Measurements from ENCODE around the gene CHCHD6. TPM values are rescaled to one million over a fixed set of nuclear protein-coding genes. Genes with fewer than 3 reads are reported as not detected.

CHCHD6 gene
- total RNA-seq, 1 experiment from 2014 or later: 36.3 TPM

GRCh38 chr3:126658584-126658983 is 45.5 kb upstream of the CHCHD6 start:
- H3K36me3 ChIP-seq (ENCODE audit: control insufficient read depth in 1 of 2, insufficient read depth in 2 of 2, low read length in 2 of 2): no peaks in the 10 kb centered on the region; a peak in 1 of 4 replicates
- no TSS peak for BruUV-seq (replicated peaks)
- DNase-seq (ENCODE audit: low read depth, low spot score): no peak
- H3K79me2 ChIP-seq (ENCODE audit: insufficient read depth, low read length): peaks cover 4% of the 10 kb centered on the region; the same call in 1 of the 2 replicates
- ChIA-PET RAD21 (ENCODE audit: low non-redundant PET in 1 of 2, low total read pairs in 2 of 2, uncharacterized antibody in 2 of 2, unreplicated experiment in 2 of 2) (no interaction called here), CTCF (no interaction called here), POLR2A (no interaction called here)
- H2AFZ ChIP-seq (ENCODE audit: low read depth, low read length, poor library complexity, severe bottlenecking): no peak overlapping the region
- H3K9ac ChIP-seq (ENCODE audit: low read length): no peak overlapping the region
- H3K4me3 ChIP-seq (replicated peaks in 1 of 2; ENCODE audit: low read depth in 1 of 2, low read length in 2 of 2): no peak overlapping the region
- intact Hi-C loops (cut with micrococcal nuclease): no loop called here
- H4K20me1 ChIP-seq (ENCODE audit: insufficient read depth): no peaks in the 10 kb centered on the region
- no peaks in the 10 kb centered on the region for H3K9me2 ChIP-seq (ENCODE audit: insufficient read depth)
- H3K27ac ChIP-seq (ENCODE audit: low read depth, low read length): no peak overlapping the region
- H3K4me1 ChIP-seq (ENCODE audit: control insufficient read depth in 1 of 2, insufficient read depth in 2 of 2, low read length in 2 of 2): peaks cover 2 to 13% of the 10 kb centered on the region in 2 experiments; a peak in 3 of 4 replicates
- H3K9me3 ChIP-seq (ENCODE audit: control insufficient read depth in 1 of 2, insufficient read depth in 1 of 2, low read depth in 1 of 2, low read length in 2 of 2): peaks cover 0 to 10% of the 10 kb centered on the region in 2 experiments; a peak in 1 of 4 replicates
- H3K27me3 ChIP-seq (ENCODE audit: insufficient read depth, low read length): no peaks in the 10 kb centered on the region
- no peak overlapping the region for H3K4me2 ChIP-seq (ENCODE audit: low read length)
- no peak for ATAC-seq
- TF ChIP-seq POLR2A (IDR thresholded peaks at IDR 0.05; ENCODE audit: borderline replicate concordance, extremely low read depth, insufficient read depth, insufficient read length) (no peak), YY1 (IDR thresholded peaks at IDR 0.05; ENCODE audit: extremely low read depth, insufficient replicate concordance, low read depth, low read length) (no peak), CEBPB (IDR thresholded peaks at IDR 0.05; ENCODE audit: low read depth) (no peak), EZH2 (IDR thresholded peaks at IDR 0.05) (no peak), TCF7L2 (IDR thresholded peaks at IDR 0.05; ENCODE audit: borderline replicate concordance, extremely low read depth, insufficient read depth, insufficient read length) (no peak), ZFX (IDR thresholded peaks at IDR 0.05) (no peak)
- TF ChIP-seq, protein P1, sequence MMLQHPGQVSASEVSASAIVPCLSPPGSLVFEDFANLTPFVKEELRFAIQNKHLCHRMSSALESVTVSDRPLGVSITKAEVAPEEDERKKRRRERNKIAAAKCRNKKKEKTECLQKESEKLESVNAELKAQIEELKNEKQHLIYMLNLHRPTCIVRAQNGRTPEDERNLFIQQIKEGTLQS (IDR thresholded peaks at IDR 0.05): no peak
- TF ChIP-seq, protein P2, sequence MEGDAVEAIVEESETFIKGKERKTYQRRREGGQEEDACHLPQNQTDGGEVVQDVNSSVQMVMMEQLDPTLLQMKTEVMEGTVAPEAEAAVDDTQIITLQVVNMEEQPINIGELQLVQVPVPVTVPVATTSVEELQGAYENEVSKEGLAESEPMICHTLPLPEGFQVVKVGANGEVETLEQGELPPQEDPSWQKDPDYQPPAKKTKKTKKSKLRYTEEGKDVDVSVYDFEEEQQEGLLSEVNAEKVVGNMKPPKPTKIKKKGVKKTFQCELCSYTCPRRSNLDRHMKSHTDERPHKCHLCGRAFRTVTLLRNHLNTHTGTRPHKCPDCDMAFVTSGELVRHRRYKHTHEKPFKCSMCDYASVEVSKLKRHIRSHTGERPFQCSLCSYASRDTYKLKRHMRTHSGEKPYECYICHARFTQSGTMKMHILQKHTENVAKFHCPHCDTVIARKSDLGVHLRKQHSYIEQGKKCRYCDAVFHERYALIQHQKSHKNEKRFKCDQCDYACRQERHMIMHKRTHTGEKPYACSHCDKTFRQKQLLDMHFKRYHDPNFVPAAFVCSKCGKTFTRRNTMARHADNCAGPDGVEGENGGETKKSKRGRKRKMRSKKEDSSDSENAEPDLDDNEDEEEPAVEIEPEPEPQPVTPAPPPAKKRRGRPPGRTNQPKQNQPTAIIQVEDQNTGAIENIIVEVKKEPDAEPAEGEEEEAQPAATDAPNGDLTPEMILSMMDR (IDR thresholded peaks at IDR 0.05 in 2 of 3, conservative IDR thresholded peaks at IDR 0.05 in 1 of 3; ENCODE audit: borderline replicate concordance in 1 of 3, insufficient read depth in 1 of 3, low read depth in 2 of 3, low read length in 2 of 3): no peak

All from HCT116 (cell line).